Measurements from ENCODE around the gene UBR1.

The UBR1 gene

DNA sequence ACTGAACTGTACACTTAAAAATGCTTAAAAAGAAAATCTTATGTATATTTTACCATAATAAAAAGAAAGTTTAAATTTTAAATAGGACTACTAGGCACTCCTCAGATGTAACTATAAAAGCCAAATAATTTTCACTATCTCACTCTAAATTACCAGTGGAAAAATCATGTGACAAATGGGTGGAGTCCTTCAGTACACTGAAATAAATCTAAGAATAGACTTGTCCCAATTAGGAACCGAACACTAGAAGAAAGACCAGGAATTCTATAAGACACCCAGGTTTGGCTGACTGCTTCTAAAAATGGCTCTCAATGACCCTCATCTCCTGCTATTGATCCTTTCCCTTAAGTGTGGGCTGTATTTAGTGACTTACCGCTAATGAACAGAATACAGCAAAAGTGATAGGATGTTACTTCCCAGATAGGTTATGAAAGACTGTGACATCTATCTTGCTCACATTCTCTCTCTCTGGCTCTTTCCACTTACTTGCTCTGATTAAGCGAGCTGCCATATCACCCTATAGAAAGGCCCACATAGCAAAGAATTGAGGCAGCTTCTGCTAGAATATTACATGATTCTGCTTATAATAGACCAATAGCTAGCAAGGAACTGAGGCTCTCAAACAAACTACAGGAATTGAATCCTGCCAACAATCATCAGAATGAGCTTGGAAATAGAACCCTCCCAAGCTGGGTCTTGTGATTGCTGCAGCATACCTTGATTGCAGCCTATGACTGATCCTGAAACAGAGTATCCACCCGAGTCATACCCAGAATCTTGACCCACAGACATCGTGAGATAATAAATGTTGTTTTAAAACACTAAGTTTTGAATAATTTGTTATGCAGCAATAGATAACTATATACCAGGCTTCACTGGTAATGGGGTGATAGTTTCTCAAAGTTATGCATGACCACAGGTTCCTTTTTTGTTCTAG, 202.2 kb downstream of the UBR1 start:
- no peak for TF ChIP-seq CTCF (IDR thresholded peaks at IDR 0.05)
